ENCODE measurements around the gene GNAT2. TPM values are rescaled to one million over a fixed set of nuclear protein-coding genes. Genes with fewer than 3 reads are reported as not detected.

GNAT2 gene
- total RNA-seq, 1 donor from 2014 or later = not detected

DNA sequence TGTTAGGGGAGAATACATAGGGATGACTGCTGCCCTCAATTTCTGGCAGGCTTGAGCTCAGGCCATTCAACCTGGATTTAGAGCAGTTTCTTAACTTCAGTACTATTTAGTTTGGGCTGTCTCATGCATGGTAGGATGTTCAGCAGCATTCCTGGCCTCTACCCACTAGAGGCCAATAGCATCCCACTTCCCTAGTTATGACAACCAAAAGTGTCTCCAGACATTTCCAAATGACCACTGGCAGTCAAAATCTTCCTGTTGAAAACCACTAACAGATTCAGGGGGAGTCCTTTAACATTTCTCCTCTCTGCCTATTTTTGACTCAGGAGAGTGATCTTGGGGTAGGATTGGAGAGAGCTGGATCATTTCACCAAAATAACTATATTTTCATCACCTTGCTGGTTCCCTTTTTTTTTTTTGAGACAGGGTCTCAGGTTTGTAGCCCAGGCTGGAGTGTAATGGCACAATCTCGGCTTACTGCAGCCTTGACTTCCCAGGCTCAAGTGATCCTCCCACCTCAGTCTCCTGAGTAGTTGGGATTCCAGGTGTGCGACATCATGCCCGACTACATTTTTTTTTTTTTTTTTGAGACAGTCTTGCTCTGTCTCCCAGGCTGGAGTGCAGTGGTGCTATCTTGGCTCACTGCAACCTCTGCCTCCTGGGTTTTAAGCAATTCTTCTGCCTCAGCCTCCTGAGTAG lies 8.7 kb downstream of the GNAT2 start:
- Mint-ChIP-seq H3K27me3 (ENCODE audit: unreplicated experiment) (no peaks in the 10 kb centered on the region), H3K4me3 (ENCODE audit: unreplicated experiment) (no peak overlapping the region), H3K36me3 (ENCODE audit: unreplicated experiment) (no peaks in the 10 kb centered on the region), H3K27ac (ENCODE audit: unreplicated experiment) (no peak overlapping the region), H3K4me1 (ENCODE audit: unreplicated experiment) (no peaks in the 10 kb centered on the region), H3K9me3 (ENCODE audit: unreplicated experiment) (no peaks in the 10 kb centered on the region)
- no peak for DNase-seq (ENCODE audit: extremely low spot score, unreplicated experiment)
- TF ChIP-seq, protein P1, sequence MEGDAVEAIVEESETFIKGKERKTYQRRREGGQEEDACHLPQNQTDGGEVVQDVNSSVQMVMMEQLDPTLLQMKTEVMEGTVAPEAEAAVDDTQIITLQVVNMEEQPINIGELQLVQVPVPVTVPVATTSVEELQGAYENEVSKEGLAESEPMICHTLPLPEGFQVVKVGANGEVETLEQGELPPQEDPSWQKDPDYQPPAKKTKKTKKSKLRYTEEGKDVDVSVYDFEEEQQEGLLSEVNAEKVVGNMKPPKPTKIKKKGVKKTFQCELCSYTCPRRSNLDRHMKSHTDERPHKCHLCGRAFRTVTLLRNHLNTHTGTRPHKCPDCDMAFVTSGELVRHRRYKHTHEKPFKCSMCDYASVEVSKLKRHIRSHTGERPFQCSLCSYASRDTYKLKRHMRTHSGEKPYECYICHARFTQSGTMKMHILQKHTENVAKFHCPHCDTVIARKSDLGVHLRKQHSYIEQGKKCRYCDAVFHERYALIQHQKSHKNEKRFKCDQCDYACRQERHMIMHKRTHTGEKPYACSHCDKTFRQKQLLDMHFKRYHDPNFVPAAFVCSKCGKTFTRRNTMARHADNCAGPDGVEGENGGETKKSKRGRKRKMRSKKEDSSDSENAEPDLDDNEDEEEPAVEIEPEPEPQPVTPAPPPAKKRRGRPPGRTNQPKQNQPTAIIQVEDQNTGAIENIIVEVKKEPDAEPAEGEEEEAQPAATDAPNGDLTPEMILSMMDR (IDR thresholded peaks at IDR 0.05) = no peak

DNA sequence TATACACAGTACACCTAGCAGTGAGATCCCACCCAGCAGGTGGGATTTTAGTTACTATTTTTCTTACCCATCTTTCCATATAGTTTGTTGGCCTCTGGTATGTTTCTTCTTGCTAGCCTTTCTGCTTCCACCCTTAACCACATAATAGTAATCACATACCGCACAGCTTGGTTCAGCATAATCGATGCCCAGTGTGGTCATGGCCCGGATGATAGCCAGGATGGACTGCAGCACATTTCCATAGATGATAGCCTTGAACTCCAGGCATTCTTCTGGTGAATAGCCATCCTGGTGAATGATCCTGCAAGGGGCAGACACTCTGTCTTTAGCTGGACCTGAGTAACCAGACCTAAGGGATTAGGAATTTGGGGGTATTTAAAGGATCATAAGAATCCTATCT lies 9.5 kb downstream of the GNAT2 start:
- no peak for DNase-seq (ENCODE audit: extremely low spot score, unreplicated experiment)
- Mint-ChIP-seq H3K27ac (ENCODE audit: unreplicated experiment) (no peak overlapping the region), H3K36me3 (ENCODE audit: unreplicated experiment) (peaks cover 2% of the 10 kb centered on the region), H3K9me3 (ENCODE audit: unreplicated experiment) (no peaks in the 10 kb centered on the region), H3K4me1 (ENCODE audit: unreplicated experiment) (no peaks in the 10 kb centered on the region), H3K4me3 (ENCODE audit: unreplicated experiment) (no peak overlapping the region), H3K27me3 (ENCODE audit: unreplicated experiment) (no peaks in the 10 kb centered on the region)
- TF ChIP-seq, protein P1 (IDR thresholded peaks at IDR 0.05) = no peak

DNA sequence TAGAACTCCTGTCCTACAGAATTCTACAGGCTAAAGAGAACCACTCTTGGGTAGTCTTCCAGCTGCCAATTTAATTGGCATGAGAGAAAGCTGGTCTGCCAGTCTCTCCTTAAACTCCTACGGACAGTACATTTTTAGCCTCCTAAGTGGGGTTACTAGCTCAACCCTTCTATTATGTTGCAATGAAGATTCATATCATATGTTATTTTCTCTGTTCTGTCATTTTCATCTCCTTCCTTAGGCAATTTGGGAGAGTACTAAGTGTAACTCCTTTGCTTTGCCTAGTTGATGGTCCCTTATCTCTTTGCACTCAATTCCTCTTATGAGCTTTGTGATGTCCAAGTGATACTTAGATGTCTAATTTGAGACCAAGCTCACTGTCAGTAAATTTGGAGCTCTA lies 14.0 kb downstream of the GNAT2 start:
- Mint-ChIP-seq H3K4me3 (ENCODE audit: unreplicated experiment) (no peak overlapping the region), H3K9me3 (ENCODE audit: unreplicated experiment) (no peaks in the 10 kb centered on the region), H3K27ac (ENCODE audit: unreplicated experiment) (no peak overlapping the region), H3K27me3 (ENCODE audit: unreplicated experiment) (no peaks in the 10 kb centered on the region), H3K36me3 (ENCODE audit: unreplicated experiment) (peaks cover 4% of the 10 kb centered on the region), H3K4me1 (ENCODE audit: unreplicated experiment) (no peaks in the 10 kb centered on the region)
- TF ChIP-seq, protein P1 (IDR thresholded peaks at IDR 0.05) = no peak
- no peak for DNase-seq (ENCODE audit: extremely low spot score, unreplicated experiment)

DNA sequence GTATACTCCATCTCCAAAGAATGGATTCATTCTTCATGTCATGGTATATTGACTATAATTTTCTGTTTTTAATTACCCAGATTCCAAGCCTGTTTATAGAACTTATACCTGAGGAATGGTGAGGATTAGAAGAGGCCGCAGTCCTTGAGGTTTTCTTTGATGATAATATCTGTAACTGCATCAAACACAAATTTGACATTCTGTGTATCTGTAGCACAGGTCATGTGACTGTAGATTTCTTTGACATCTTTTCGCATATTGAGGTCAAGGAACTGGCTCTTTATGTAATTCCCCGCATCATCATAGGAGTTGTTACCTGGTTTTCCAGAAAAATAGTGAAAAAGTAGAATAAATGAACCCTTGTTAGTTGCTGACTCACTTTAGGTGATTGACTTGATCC lies 16.2 kb downstream of the GNAT2 start:
- Mint-ChIP-seq H3K27ac (ENCODE audit: unreplicated experiment) (no peak overlapping the region), H3K27me3 (ENCODE audit: unreplicated experiment) (no peaks in the 10 kb centered on the region), H3K4me3 (ENCODE audit: unreplicated experiment) (no peak overlapping the region), H3K4me1 (ENCODE audit: unreplicated experiment) (no peaks in the 10 kb centered on the region), H3K36me3 (ENCODE audit: unreplicated experiment) (peaks cover 13% of the 10 kb centered on the region), H3K9me3 (ENCODE audit: unreplicated experiment) (no peaks in the 10 kb centered on the region)
- TF ChIP-seq, protein P1 (IDR thresholded peaks at IDR 0.05) = no peak
- no peak for DNase-seq (ENCODE audit: extremely low spot score, unreplicated experiment)

DNA sequence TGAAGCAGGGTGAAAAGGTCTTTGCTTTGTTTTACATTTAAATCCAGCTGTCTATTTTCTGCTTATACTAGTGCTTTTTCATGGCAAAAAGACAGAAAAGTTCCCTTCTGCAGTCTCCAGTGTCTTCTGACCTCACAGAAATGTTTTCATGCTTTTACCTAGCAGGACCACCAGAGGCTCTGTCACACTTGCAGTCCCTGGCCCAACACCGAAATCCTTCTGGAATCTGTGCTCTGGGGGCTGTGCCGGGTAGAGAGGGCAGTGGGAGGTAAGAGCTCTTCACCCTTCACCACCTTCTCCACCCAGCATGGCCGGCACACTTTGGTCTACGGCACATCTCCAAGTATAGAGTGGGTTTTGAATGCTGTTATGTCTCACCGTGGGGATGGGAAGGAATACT lies 20.8 kb downstream of the GNAT2 start:
- Mint-ChIP-seq H3K27me3 (ENCODE audit: unreplicated experiment) (no peaks in the 10 kb centered on the region), H3K36me3 (ENCODE audit: unreplicated experiment) (peaks cover 25% of the 10 kb centered on the region), H3K9me3 (ENCODE audit: unreplicated experiment) (no peaks in the 10 kb centered on the region), H3K4me3 (ENCODE audit: unreplicated experiment) (no peak overlapping the region), H3K4me1 (ENCODE audit: unreplicated experiment) (peaks cover 7% of the 10 kb centered on the region), H3K27ac (ENCODE audit: unreplicated experiment) (no peak overlapping the region)
- TF ChIP-seq, protein P1 (IDR thresholded peaks at IDR 0.05) = peak; percentile 13
- no peak for DNase-seq (ENCODE audit: extremely low spot score, unreplicated experiment)
